ENCODE data around the gene ASXL1. TPM values are rescaled to one million over a fixed set of nuclear protein-coding genes. Genes with fewer than 3 reads are reported as not detected.

ASXL1 gene
- total and polyA plus RNA-seq, 8 donors = 32.9 to 57.7 (median 38.0) TPM

GRCh38 chr20:32467506-32468312, 109.6 kb downstream of the ASXL1 start:
- 82 to 83% methylated on average over 9 to 12 of the region's 12 CpGs for WGBS, 2 donors
- Histone ChIP-seq H3K27me3 (no peaks in the 10 kb centered on the region), H3K4me3 (no peak overlapping the region), H3K4me1 (peaks cover 32 to 37% (median 35%) of the 10 kb centered on the region in 3 donors), H3K27ac (peak overlapping the region in 1 of 4 donors; percentile 88), H3K9me3 (no peaks in the 10 kb centered on the region), H3K36me3 (peaks cover 0 to 7% (median 0%) of the 10 kb centered on the region in 3 donors)
- intact Hi-C loops (cut with DNase I) = no loop called here
- DNase-seq = peak in 3 of 6 donors; percentile 61 to 84 (median 71)
- ATAC-seq = no peak
- TF ChIP-seq CTCF (IDR thresholded peaks at IDR 0.05) = no peak
- FAIRE-seq = no peak

GRCh38 chr20:32468313-32468640, 110.1 kb downstream of the ASXL1 start:
- Histone ChIP-seq H3K4me3 (no peak overlapping the region), H3K36me3 (peaks cover 0 to 7% (median 0%) of the 10 kb centered on the region in 3 donors), H3K9me3 (no peaks in the 10 kb centered on the region), H3K27me3 (no peaks in the 10 kb centered on the region), H3K27ac (no peak overlapping the region), H3K4me1 (peaks cover 33 to 35% (median 35%) of the 10 kb centered on the region in 3 donors)
- WGBS, 2 donors = 84 to 89% methylated on average over 6 of the region's 6 CpGs
- intact Hi-C loops (cut with DNase I) = no loop called here
- FAIRE-seq (no peak), ATAC-seq (no peak), DNase-seq (peak in 1 of 6 donors; percentile 17)
- TF ChIP-seq CTCF (IDR thresholded peaks at IDR 0.05) = no peak

- TF ChIP-seq CTCF (IDR thresholded peaks at IDR 0.05) = no peak
- H3K4me1 ChIP-seq = peaks cover 33 to 35% (median 35%) of the 10 kb centered on the region in 3 donors
- no peak overlapping the region for H3K4me3 ChIP-seq
- intact Hi-C loops (cut with DNase I) = no loop called here
- no peaks in the 10 kb centered on the region for H3K27me3 ChIP-seq
- DNase-seq = peak in 2 of 6 donors; percentile 8 to 39
- no peak overlapping the region for H3K27ac ChIP-seq
- ATAC-seq = no peak
- FAIRE-seq = no peak
- H3K9me3 ChIP-seq = no peaks in the 10 kb centered on the region
- H3K36me3 ChIP-seq = peaks cover 0 to 7% (median 0%) of the 10 kb centered on the region in 3 donors
- WGBS, 2 donors = 89% methylated on average over 7 of the region's 7 CpGs
Observed at GRCh38 chr20:32468860-32469259, 110.7 kb downstream of the ASXL1 start.

- Histone ChIP-seq H3K4me3 (no peak overlapping the region), H3K4me1 (peaks cover 35 to 38% (median 36%) of the 10 kb centered on the region in 3 donors), H3K27ac (peak overlapping the region in 2 of 4 donors; percentile 22 to 47), H3K9me3 (no peaks in the 10 kb centered on the region), H3K36me3 (peaks cover 0 to 7% (median 0%) of the 10 kb centered on the region in 3 donors), H3K27me3 (no peaks in the 10 kb centered on the region)
- intact Hi-C loops (cut with DNase I) = no loop called here
- 76 to 84% methylated on average over 27 of the region's 27 CpGs for WGBS, 2 donors
- DNase-seq = peak in 5 of 6 donors; percentile 17 to 70 (median 32)
- ATAC-seq = no peak
- no peak for FAIRE-seq
- TF ChIP-seq CTCF (IDR thresholded peaks at IDR 0.05) = no peak
Observed at GRCh38 chr20:32470025-32470861, 112.1 kb downstream of the ASXL1 start.

Measured in pancreas (tissue), 10 donors.